DMS 273 treated with DMSO at 0.1 percent for 48 hours (cell line): Measurements from ENCODE around the gene MMRN2.
"Not testable (repeated sequence)": the region's sequence is repeated elsewhere in the genome, so short reads cannot be mapped to it uniquely, and the experiment has no call there.

Source experiments
- DNase-seq: peaks from one replicate; lab custom pipeline; 2025; lab: John Stamatoyannopoulos, UW

The MMRN2 gene

DNA sequence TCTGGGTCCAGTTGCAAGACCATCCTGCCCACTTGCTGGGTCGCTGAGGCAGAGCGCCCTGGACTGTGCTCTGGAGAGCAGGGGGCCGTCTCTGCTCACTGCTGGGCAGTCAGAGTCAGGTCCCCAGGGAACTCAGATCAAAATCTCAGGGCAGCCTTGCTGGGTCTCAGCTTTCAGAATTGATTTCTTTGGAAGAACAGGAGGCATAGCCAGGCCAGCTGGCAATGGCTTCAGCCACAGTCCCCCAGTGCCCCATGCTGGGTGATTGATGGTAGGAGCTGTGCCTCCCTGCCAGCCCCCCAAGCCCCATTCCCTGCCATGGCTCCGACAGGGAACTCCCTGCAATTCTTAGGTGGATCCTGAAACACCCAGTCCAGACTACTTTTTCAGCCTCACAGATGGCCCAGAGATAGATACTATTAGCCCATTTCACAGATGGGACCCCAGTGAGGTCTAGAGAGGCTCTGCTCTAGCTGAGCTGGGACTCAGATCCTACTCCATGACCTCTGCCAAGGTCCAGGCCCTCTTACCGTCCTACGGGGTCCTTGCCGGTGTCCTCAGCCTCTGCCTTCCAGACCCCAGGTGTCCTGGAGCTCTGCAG lies 467 bp downstream of the MMRN2 start:
- no peak for DNase-seq

DNA sequence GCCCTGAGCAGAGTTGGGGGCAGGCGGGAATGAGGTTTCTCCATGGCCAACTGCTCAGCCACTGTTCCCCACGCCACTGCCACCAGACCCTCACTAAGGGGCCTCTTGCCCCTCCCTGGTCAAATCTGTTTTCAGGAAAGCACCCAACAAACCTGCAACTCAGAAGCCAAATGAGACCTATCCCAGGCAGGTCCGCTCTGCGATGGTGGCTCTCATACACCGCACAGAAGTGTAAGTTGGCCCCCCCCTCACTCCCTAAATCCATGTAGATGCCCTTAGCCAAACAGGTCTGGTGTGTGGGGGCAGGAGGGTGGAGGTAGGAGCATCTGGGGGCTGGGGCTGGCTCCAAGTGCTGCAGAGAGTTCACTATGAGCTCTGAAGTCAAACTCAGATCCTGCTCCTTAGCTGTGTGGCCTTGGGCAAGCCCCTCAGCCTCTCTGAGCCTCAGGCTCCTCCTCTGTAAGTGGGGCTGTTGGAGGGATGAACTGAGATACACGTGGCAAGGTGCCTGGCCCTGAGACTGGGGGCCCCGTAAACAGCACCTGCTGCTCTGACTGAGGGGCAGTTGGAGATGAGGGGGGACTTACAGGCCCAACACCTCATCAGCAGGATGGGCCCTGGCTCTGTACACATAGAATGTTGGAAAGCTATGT lies 1.1 kb downstream of the MMRN2 start:
- DNase-seq = no peak

DNA sequence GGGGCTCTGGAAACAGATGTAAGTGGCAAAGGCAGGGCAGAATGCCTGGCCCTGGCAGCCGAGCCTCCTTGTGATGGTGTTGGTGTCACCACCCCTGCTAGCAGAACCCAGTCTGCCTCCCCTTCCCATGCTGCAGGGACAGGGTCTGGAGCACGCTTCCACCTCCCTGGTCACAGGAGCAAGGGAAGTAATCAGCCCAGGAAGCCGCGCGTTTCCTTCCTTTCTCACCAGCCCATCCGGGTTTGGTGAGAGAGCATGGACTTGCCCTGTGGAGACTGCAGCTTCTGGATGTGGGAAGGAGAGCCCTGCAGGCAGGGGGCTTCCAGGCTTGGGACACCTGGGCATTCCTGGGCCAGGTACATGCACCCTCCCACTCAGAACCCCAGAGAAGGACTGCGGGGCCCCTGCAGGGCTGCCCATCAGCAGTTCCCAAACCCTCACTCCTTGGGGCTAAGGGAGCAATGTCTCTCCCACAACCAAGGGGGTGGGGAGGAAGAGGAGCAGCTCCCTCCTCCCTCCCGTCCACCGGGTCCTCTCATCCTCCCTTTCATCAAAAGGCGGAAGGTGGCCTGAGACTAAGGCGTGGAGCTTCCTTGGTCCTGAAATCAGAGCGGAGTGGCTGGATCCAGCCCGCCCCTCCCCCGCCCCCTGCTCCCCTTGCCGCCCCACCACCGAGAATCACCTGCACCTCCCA lies 1.8 kb downstream of the MMRN2 start:
- DNase-seq = no peak

DNA sequence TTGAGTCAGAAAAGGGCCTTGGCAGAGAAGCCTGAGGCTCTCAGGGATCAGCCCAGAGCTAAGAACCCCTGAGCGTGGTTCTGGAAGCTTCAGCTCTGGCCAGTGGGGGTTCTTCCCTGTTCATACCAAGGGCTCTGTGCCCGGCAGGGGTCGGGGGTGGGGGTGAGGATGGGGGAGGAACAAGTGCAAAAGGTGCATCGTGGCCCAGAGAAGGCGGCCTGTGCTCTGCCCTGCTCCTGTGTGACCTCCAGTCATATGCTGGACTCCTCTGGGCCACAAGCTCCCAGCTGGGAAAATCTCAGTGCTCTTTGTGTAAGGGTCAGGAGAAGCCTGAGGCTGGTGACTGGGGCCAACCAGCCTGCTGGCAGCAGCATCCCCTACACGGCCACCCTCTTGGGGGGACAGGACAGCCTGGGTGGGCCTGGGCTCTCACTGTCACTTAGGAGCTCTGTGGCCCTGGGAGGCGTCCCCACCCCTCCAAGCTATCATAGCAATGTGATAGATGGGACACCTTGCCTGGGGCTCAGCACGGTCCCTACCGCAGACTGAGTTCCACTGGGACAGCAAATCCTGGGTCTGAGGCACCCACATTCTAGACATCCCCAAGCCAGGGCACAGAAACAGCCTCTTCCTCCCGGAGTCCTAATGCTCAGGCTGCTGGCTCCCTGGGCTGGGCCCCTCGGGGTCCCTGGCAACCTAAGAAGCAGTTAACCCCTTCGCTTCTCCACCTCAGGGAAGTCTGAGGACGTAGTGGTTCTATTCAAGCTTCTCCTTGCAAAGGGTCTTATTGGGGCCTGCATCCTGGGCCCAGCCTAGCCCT lies 2.5 kb downstream of the MMRN2 start:
- no peak for DNase-seq

DNA sequence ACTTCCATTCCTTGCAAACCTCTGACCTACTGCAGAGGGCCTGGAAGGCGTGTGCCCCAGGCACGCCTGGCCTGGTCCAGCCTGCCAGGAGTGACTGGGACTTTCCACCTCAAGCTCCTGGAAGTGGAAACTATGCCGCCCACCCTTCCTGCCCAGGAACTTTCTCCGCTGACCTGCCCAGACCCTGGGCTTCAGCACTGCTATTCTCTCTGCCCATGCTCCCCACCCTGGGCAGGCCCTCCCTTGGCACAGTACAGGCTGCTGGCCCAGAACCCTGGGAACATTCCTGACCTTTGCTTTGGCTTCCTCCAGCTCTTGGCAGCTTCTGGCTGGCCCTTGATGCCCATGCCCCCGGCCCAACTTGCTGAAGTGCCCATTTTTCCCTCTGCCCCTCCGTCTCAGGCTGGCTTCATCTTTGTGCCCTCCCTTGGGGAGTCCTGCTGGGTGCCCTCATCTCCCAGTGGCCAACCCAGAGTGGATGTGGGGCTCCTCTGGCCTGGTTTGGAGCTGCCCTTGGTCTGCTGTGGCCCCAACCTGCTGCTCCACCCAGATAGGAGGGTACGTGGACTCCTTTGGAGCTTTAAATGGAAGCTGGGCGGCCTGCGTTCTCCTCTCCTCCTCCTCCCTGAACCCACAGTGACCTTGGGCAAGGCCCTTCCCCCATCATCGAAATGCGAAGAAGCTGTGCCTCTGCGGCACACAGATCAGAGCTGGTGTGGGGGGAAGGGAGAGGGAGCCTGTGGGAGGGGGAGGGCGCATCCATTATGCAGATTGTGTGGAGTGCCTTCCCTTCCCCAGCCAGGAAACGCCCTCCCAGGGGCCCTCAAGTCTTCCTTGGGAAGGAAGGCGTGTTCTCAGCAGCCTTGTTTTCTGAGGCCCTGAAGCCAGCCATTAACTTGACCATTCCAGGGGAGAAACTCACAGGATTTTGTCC lies 3.4 kb downstream of the MMRN2 start:
- no peak for DNase-seq

DNA sequence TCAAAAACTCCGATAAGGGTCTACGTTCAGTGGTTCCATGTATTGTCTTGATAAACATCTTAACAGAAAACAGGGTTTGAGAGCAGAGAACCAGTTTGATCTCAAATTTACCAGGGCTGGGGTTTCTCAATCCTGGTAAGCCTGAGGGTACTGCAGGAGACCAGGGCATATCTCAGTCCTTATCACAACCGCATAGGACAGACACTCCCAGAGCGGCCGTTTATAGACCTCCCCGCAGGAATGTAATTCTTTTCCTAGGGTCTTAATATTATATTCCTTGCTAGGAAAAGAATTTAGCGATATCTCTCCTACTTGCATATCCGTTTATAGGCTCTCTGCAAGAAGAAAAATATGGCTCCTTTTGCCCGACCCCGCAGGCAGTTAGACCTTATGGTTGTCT lies 4.7 kb downstream of the MMRN2 start:
- DNase-seq = not testable (repeated sequence)

DNA sequence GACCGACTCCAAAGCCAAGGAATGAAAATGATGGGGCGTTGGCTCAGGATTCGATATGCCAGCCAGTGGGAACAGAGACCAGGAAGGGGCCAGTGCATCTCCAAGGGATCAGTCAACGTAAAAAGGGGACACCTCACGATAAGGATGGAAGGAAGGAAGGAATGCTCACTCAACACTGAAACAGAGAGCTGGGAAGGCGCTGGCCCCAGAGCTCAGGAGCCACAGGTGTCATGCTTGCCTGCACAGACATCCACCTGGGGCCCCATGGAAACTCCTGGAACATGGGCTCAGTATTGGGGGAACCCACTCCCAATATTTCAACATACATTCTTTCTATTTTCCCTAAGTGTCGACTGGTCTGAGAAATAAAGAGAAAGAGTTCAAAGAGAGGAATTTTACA lies 5.3 kb downstream of the MMRN2 start:
- DNase-seq = no peak

DNA sequence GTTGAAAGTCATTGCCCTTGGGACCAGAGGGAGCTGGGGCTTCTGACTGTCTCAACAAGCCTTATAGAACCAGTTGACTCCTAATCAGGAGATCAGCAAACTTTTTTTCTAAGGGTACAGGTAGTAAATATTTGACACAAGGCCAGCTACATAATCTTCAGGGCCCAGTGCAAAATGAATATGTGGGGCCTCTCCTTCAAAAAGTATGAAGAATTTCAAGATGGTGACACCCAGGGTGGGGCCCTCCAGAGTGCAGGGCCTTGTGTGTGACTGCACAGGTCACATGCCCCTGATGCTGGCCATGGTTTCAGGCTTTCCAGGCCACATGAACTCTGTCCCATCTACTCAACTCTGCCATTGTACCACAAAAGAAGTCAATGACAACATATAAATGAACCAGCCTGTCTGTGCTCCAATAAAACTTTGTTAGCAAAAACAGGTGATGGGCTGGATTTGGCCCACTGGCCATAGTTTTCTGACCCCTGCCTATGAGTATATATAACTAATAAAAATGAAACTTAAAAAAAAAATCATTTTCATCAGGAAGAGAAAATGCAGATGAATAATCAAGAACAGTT lies 6.1 kb downstream of the MMRN2 start:
- no peak for DNase-seq

DNA sequence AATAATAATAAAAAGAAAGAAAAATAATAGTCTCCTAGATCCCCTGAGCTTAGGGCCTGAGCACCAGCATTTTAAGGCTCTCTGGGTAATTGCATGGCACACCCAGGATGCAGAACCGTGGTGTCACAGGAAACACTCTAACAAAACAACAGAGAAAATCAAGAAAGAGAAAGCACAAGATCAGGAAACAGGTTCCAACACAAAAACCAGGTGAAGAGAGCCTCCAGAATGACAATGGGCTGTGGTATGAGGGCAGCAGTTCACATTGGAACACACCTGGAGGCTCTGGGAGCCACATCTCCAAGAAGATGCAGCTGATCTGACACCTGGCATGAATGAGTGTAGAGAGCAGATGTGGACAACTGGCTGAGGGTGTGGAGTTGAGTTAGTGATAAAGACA lies 7.1 kb downstream of the MMRN2 start:
- DNase-seq = no peak

DNA sequence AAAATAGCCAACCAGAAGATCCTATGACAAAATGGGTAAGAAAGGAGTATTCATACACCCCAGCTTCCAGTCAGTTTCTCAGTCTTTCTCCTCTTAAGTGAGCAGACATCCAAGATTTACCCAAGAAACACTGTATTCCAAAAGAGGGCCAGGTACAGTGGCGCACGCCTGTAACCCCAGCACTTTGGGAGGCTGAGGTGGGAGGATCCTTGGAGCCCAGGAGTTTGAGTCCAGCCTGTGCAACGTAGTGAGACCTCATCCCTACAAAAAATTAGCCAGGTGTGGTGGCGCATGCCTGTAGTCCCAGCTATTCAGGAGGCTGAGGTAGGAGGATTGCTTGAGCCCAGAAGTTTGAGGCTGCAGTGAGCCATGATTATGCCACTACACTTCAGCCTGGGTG lies 9.6 kb downstream of the MMRN2 start:
- not testable (repeated sequence) for DNase-seq

DNA sequence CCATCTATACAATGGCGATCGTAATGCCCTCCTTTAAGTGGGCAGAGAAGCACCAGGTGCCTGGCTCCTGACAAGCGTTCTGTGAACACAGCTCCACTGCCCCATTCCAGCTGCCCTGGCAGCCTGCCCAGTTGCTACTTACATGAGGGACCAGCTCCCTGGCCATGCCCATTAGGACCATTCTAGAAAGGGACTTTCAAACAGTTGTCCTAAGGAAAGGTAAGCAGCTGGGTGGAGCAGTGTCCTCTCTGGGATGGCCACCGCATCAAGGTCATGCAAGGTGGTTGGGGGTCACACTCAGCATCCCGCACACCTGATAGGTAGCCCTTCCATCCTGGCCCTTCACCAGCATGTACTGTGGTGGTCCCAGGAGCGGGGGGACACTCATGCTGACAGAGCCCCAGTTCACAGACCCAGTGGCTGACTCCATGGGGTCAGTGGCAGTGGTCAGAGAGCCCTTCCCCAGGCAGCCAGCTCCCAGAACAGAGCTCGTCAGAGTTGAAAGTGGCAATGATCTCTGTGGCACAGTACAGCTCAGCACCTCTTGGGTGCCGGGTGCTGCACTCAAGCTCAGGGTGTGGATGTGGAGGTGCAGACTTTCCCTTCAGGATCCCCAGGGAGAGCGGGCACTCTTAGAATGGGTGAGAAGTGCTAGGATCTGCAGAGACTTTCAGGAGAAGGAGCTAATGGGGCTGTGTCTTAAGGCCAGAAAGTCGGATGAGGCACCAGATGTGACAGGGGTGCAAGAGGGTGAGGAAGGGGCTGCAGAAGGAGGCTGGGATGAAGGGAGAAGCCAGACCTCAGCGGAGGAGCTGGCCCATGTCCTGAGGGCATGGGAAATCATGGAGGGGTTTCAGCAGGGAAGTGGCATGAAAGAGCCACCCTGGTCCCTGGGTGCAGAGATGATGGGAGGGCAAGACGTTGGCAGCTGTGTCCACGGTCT lies 10.9 kb downstream of the MMRN2 start:
- DNase-seq = no peak

DNA sequence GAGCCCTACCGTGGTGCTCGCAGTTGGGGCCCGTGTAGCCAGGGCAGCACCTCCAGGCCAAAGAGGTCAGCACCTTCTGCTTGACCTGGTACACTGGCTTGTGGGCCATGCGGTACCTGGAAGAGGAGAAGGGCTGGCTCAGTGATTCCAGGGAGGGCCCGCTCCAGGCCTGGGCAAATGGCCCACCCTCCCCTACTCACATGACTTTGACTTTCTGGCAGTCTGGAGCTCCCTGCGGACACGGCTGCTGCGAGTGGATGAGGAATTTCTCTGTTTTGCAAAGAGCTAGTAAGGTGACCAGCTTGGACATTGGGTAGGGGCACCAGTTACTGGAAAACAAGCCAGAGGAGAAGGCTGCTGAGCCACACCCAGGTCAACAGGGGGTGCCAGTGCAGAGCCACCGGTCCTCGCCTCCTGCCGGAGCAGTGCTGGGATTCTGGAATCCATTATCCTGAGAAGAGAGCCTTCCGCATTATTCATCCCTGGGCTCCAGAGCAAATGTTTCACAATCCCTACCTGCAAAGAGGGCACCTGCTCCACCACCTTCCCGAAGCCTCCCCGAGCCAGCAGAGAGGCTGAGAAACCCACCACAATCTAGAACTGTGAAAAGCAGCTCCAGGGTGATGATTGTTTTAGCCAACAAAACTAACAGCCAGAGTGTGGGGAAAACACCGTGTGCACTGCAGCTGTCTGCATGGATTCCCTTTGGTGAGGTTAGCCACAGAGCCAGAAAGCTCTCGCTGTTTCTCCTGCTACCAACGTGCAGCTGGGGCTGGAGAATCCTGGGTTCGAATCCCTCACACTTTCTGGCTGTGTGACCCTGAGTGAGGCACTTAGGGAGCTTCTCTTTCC lies 11.8 kb downstream of the MMRN2 start:
- DNase-seq = peak; percentile 6

DNA sequence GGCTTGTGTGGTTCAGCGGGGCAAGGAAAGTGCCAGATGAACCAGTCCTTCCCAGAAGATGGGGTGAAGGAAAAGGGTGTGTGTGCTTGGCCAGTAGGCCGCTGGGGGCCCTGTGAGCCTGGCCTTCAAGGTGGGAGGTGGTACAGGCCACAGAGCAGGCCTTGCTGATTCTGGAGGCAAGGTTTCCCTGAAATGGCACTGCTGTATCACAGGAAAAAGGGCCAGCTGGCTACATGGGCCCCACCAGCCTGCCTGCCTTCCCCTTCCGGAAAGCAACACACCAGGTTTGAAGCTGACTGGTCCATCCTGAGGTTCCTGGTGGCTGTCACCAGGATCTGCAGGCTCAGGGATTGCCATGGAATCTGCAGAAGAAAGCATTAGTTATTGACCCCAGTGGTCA lies 12.5 kb downstream of the MMRN2 start:
- DNase-seq = no peak

DNA sequence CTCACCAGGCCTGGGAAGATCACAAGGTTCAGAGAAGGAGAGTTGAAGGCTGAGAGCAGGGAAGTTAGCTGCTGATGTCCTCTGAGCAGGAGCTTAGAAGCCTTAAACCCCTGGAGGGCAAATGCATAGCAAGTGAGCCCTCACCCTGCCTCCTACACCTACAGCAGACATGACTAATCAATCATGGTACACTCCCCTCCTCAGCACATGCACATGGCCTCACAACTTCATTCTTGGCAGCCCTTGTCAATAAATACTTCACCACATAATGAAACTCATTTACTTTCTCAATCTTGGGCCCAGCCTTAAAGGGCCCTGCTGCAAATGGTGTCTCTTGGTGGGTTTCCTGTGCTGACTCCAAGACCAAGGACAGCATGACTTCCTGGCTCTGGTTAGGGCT lies 12.9 kb downstream of the MMRN2 start:
- DNase-seq = no peak

DNA sequence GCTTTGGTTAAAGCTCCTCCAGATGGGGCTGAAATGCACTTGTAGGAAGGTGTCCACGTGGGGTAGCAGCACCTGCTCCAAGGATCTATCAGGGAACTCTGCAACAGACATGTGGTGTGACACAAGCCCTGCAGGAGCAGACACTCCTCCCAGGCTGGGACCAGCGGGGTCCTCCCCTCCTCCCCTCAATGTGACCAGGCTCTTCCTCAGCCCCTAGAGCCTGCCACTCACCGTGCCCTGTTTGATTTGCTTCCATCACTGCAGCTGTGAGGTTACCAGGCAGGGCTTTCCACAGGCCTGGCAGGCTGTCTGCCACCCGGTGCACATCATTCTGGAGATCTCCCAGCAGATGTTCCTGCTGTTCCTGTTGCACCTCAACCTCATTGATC lies 13.4 kb downstream of the MMRN2 start:
- DNase-seq = no peak

DNA sequence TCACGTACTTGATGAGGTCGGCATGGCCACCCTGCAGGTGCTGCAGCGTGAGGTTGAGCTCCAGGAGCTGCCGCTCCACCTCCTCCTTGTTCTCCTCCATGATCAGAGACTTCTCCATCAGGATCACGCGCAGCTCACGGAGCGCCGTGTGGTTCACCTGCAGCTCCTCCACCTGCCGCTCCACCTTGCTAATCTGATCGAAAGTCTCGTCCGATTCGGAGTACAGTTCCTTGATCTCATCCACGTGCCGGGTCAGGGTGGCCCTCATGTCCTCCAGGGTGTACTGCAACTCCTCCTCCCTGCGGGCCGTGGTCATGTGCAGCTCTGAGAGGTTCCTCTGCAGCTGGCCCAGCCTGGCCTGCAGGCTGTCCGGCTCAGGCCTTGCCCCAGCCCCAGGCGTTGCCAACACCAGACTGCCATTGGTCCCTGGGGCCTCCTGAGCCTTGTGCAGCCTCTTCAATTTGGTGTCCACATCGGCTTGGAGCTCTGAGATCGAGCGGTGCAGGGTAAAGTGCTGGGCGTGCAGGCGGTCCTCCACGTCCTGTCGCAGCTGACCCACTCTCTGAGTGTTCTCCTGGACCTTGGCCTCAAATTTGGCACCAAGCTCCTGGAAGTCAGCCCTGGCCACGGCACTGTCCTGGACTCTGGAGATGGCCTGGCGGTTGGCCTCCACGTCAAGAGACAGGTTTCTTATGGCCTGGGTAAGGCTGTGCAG lies 13.9 kb downstream of the MMRN2 start:
- DNase-seq = no peak

DNA sequence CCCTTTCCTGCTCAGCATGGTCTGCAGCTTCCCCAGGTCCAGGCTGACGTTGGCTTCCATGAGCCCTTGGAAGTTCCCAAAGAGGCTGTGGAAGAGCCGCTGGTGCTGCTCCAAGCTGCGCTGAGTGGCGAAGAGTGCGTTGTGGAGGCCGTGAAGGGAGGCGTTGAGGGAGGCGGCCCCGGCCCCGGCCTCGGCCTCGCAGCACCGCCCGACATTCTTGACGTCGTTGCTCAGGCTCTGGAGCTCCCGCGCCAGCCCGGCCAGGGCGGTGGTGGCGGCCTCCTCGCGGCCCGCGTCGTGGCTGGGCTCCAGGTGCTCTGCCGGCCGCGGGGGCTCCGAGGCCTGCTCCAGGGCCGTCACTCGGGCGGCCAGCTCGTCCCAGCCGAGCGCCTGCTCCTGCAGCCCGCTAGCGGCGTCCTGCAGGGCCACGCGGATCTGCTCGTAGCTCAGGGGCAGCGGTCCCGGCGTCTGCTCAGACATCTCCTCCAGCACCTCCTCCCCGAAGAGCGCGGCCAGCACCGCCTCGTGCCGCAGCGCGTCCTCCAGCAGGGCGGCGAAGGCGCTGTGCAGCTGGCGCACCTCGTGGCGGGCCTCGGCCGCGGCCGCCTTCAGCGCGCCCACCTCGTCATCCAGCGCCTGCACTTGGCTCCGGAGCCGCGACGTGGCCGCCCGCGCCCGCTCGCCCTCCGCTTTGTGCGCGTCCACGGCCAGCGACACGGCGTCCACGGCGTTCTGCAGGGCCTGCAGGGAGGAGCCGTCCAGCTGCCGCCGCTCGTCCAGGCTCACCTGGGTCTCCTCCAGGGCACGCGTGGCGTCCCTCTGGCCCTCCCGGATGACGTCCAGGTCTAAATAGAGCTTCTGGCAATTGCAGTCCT lies 14.7 kb downstream of the MMRN2 start:
- no peak for DNase-seq
